HCT116 (cell line): Measurements from ENCODE around the gene SEMA4D. TPM values are rescaled to one million over a fixed set of nuclear protein-coding genes. Genes with fewer than 3 reads are reported as not detected.

Source experiments
- ATAC-seq: fragments of 200-7000 bp; cut with Tn5 transposase; 2 replicates; pipeline ENCODE4 v1.9.1; 2020; ENCODE audit warnings: mild to moderate bottlenecking, moderate library complexity
- BruUV-seq: library from RNA; stranded (reverse); fragments of 400-500 nt; replicated peaks from 2 replicates; lab custom pipeline; 2021; lab: Mats Ljungman, UMichigan
- CTCF ChIA-PET: fragments of 300-600 bp; sonication (Branson Sonifier 250); formaldehyde crosslinking; loops from one replicate; lab custom pipeline; 2021; ENCODE audit warnings: antibody characterized with exemption; lab: Charles Lee
- POLR2A ChIA-PET: fragments of 300-600, 350-600 bp; sonication (Branson Sonifier 250); formaldehyde crosslinking; loops from one replicate; lab custom pipeline; 2021; ENCODE audit warnings: antibody characterized with exemption; lab: Charles Lee
- RAD21 ChIA-PET, 2 experiments: fragments of 300-600 bp; sonication (Branson Sonifier 250); formaldehyde crosslinking; loops; one replicate each; lab custom pipeline; 2023; ENCODE audit warnings: low total read pairs in 2 of 2; ENCODE audit not compliant: uncharacterized antibody in 2 of 2, unreplicated experiment in 2 of 2, low non-redundant PET in 1 of 2; lab: Charles Lee
- DNase-seq: peaks from one replicate; pipeline ENCODE4 v3.0.0-alpha.2; 2010; ENCODE audit warnings: low read depth, low spot score
- H2AFZ ChIP-seq: fragments of 200-600 bp; shearing (Covaris generic), sonication (generic); 2 replicates; pipeline ENCODE4 v1.6.1; 2017; ENCODE audit warnings: low read depth, mixed run types, mixed read lengths, antibody characterized with exemption, low read length; ENCODE audit not compliant: poor library complexity, severe bottlenecking
- H3K27ac ChIP-seq: 2 replicates; pipeline ENCODE4 v1.5.1; 2012; ENCODE audit warnings: low read depth, low read length
- H3K27me3 ChIP-seq: fragments of 200-600 bp; sonication (generic); 2 replicates; pipeline ENCODE4 v1.6.1; 2016; ENCODE audit warnings: mixed run types, low read length, mixed read lengths; ENCODE audit not compliant: insufficient read depth
- H3K36me3 ChIP-seq, 2 experiments: fragments of 200-500 bp in 1 of 2; fragments of 200-600 bp in 1 of 2; sonication (Bioruptor generic) in 1 of 2; sonication (generic) in 1 of 2; 2 replicates each; pipeline versions ENCODE4 v1.5.1 to v1.6.1; 2014 to 2016; ENCODE audit warnings: low read length in 2 of 2, inconsistent platforms in 1 of 2, mixed read lengths in 1 of 2, mixed run types in 1 of 2; ENCODE audit not compliant: insufficient read depth in 2 of 2, control insufficient read depth in 1 of 2
- H3K4me1 ChIP-seq, 2 experiments: fragments of 200-600 bp in 1 of 2; sonication (generic) in 1 of 2; 2 replicates each; pipeline versions ENCODE4 v1.5.1 to v1.6.1; 2012 to 2017; ENCODE audit warnings: low read length in 2 of 2, inconsistent platforms in 1 of 2, mild to moderate bottlenecking in 1 of 2, mixed read lengths in 1 of 2, mixed run types in 1 of 2, moderate library complexity in 1 of 2; ENCODE audit not compliant: insufficient read depth in 2 of 2, control insufficient read depth in 1 of 2
- H3K4me2 ChIP-seq: fragments of 200-600 bp; sonication (generic); 2 replicates; pipeline ENCODE4 v1.6.1; 2017; ENCODE audit warnings: mixed run types, low read length, mixed read lengths
- H3K4me3 ChIP-seq, 2 experiments: fragments of 200-600 bp in 1 of 2; sonication (generic) in 1 of 2; replicated peaks in 1 of 2; 2 replicates each; pipeline ENCODE4 v1.5.1; 2011 to 2016; ENCODE audit warnings: low read length in 2 of 2, control low read depth in 1 of 2, low read depth in 1 of 2, mild to moderate bottlenecking in 1 of 2, mixed read lengths in 1 of 2, mixed run types in 1 of 2
- H3K79me2 ChIP-seq: fragments of 200-600 bp; sonication (generic); 2 replicates; pipeline ENCODE4 v1.6.1; 2017; ENCODE audit warnings: mild to moderate bottlenecking, mixed run types, low read length, moderate library complexity, mixed read lengths; ENCODE audit not compliant: insufficient read depth
- H3K9ac ChIP-seq: fragments of 200-600 bp; sonication (generic); 2 replicates; pipeline ENCODE4 v1.6.1; 2016; ENCODE audit warnings: low read length, mixed read lengths
- H3K9me2 ChIP-seq: fragments of 200-600 bp; sonication (generic), shearing (Covaris generic); 2 replicates; pipeline ENCODE4 v1.6.1; 2017; ENCODE audit warnings: mixed run types, mild to moderate bottlenecking, moderate library complexity; ENCODE audit not compliant: insufficient read depth
- H3K9me3 ChIP-seq, 2 experiments: fragments of 200-500 bp in 1 of 2; fragments of 200-600 bp in 1 of 2; sonication (Bioruptor generic) in 1 of 2; sonication (generic) in 1 of 2; 2 replicates each; pipeline ENCODE4 v1.6.1; 2014 to 2017; ENCODE audit warnings: low read length in 2 of 2, mixed read lengths in 2 of 2, inconsistent platforms in 1 of 2, low read depth in 1 of 2, mild to moderate bottlenecking in 1 of 2, mixed run types in 1 of 2, moderate library complexity in 1 of 2; ENCODE audit not compliant: control insufficient read depth in 1 of 2, insufficient read depth in 1 of 2
- H4K20me1 ChIP-seq: fragments of 200-600 bp; sonication (generic), shearing (Covaris generic); 2 replicates; pipeline ENCODE4 v1.6.1; 2017; ENCODE audit warnings: mixed run types, mild to moderate bottlenecking, moderate library complexity; ENCODE audit not compliant: insufficient read depth
- CBX3 ChIP-seq: IDR thresholded peaks from 2 replicates; pipeline ENCODE4 v1.6.1; 2012; ENCODE audit warnings: low read depth
- CEBPB ChIP-seq: IDR thresholded peaks from 2 replicates; pipeline ENCODE4 v1.6.1; 2012; ENCODE audit warnings: low read depth
- CTCF ChIP-seq, 3 experiments: fragments of 200-600 bp in 1 of 3; sonication (generic) in 1 of 3; IDR thresholded peaks in 2 of 3; conservative IDR thresholded peaks in 1 of 3; 2 replicates each; pipeline ENCODE4 v1.5.1; 2012 to 2017; ENCODE audit warnings: low read depth in 2 of 3, low read length in 2 of 3, antibody characterized with exemption in 1 of 3, borderline replicate concordance in 1 of 3, control low read depth in 1 of 3, mild to moderate bottlenecking in 1 of 3, mixed read lengths in 1 of 3, mixed run types in 1 of 3, moderate library complexity in 1 of 3; ENCODE audit not compliant: insufficient read depth in 1 of 3
- EGR1 ChIP-seq: IDR thresholded peaks from 2 replicates; pipeline ENCODE4 v1.6.1; 2012; ENCODE audit warnings: low read depth
- ELF1 ChIP-seq: IDR thresholded peaks from 2 replicates; pipeline ENCODE4 v1.6.1; 2012; ENCODE audit warnings: low read depth, borderline replicate concordance
- EZH2 ChIP-seq: fragments of 200-600 bp; sonication (generic); IDR thresholded peaks from 2 replicates; pipeline ENCODE4 v1.6.1; 2017; ENCODE audit warnings: antibody characterized with exemption, mixed run types
- EZH2phosphoT487 ChIP-seq: fragments of 200-600 bp; IDR thresholded peaks from 2 replicates; pipeline ENCODE4 v1.6.1; 2018; ENCODE audit warnings: antibody characterized with exemption, borderline replicate concordance
- FOSL1 ChIP-seq: IDR thresholded peaks from 2 replicates; pipeline ENCODE4 v1.6.1; 2012; ENCODE audit warnings: low read depth
- JUND ChIP-seq: IDR thresholded peaks from 2 replicates; pipeline ENCODE4 v1.6.1; 2012
- MAX ChIP-seq: IDR thresholded peaks from 2 replicates; pipeline ENCODE4 v1.6.1; 2012
- SIN3A ChIP-seq: IDR thresholded peaks from 2 replicates; pipeline ENCODE4 v1.6.1; 2012; ENCODE audit warnings: low read depth
- SP1 ChIP-seq: IDR thresholded peaks from 2 replicates; pipeline ENCODE4 v1.6.1; 2012; ENCODE audit warnings: low read depth
- TCF7L2 ChIP-seq: IDR thresholded peaks from 2 replicates; pipeline ENCODE4 v1.7.0; 2011; ENCODE audit warnings: borderline replicate concordance, inconsistent platforms; ENCODE audit not compliant: insufficient read depth, insufficient read length; ENCODE audit errors: extremely low read depth
- ZBTB33 ChIP-seq: IDR thresholded peaks from 2 replicates; pipeline ENCODE4 v1.6.1; 2011; ENCODE audit warnings: mild to moderate bottlenecking, low read length, moderate library complexity; ENCODE audit not compliant: insufficient replicate concordance; ENCODE audit errors: extremely low read depth
- ZNF274 ChIP-seq: fragments of 200-500 bp; sonication (Bioruptor generic); IDR thresholded peaks from 2 replicates; pipeline ENCODE4 v1.6.1; 2014; ENCODE audit warnings: mild to moderate bottlenecking, low read depth, low read length, inconsistent platforms
- intact Hi-C: fragments of 100-400 bp; cut with micrococcal nuclease; formaldehyde crosslinking; loops from 2 replicates; pipeline ENCODE4 v1.10.0; 2022
- total RNA-seq: library from RNA; stranded (reverse); gene quantifications from one replicate; pipeline ENCODE4 v1.2.1, GENCODE V29; 2021; ENCODE audit not compliant: unreplicated experiment

The SEMA4D gene
- total RNA-seq, 1 experiment from 2014 or later, result 32.0 TPM

- Histone ChIP-seq H3K4me1 (peaks cover 0 to 5% of the 10 kb centered on the region in 2 experiments; a peak in 1 of 4 replicates), H3K27me3 (no peaks in the 10 kb centered on the region), H3K27ac (no peak overlapping the region), H3K36me3 (no peaks in the 10 kb centered on the region), H3K4me2 (no peak overlapping the region), H3K9me2 (no peaks in the 10 kb centered on the region)
- DNase-seq, result no peak
- ChIA-PET POLR2A (no interaction called here), RAD21 (no interaction called here)
- ATAC-seq, result no peak
- TF ChIP-seq ZNF274, result no peak
- TF ChIP-seq, all 23 proteins: peak for 0
- H3K9ac ChIP-seq, result no peak overlapping the region
- intact Hi-C loops, result no loop called here
- H2AFZ ChIP-seq, result no peak overlapping the region
- CTCF ChIA-PET, result no interaction called here
- H3K79me2 ChIP-seq, result no peaks in the 10 kb centered on the region; the same call in 1 of the 2 replicates
- no peaks in the 10 kb centered on the region for H3K9me3 ChIP-seq
- H4K20me1 ChIP-seq, result no peaks in the 10 kb centered on the region
- H3K4me3 ChIP-seq, result no peak overlapping the region
- no TSS peak for BruUV-seq
These were observed 39.0 kb downstream of the SEMA4D start for GRCh38 chr9:89458768-89459496.

GRCh38 chr9:89457376-89457855 is 40.5 kb downstream of the SEMA4D start:
- H3K9ac ChIP-seq, result no peak overlapping the region
- no peak overlapping the region for H3K4me3 ChIP-seq
- POLR2A ChIA-PET, result no interaction called here
- DNase-seq (no peak), ATAC-seq (no peak)
- H3K4me2 ChIP-seq, result no peak overlapping the region
- no peak overlapping the region for H3K27ac ChIP-seq
- no peaks in the 10 kb centered on the region for H3K9me3 ChIP-seq
- H3K36me3 ChIP-seq, result no peaks in the 10 kb centered on the region
- no peaks in the 10 kb centered on the region for H4K20me1 ChIP-seq
- no peak for TF ChIP-seq SP1
- TF ChIP-seq CEBPB, result no peak
- no peak for TF ChIP-seq TCF7L2
- TF ChIP-seq EZH2, result no peak
- TF ChIP-seq FOSL1, result no peak
- no peak for TF ChIP-seq ZBTB33
- TF ChIP-seq ELF1, result no peak
- TF ChIP-seq CBX3, result no peak
- TF ChIP-seq EZH2phosphoT487, result no peak
- TF ChIP-seq JUND, result no peak
- TF ChIP-seq SIN3A, result no peak
- TF ChIP-seq EGR1, result no peak
- no peak for TF ChIP-seq MAX
- no peak for TF ChIP-seq ZNF274
- no peak for TF ChIP-seq CTCF (IDR thresholded peaks at IDR 0.05 in 2 of 3, conservative IDR thresholded peaks at IDR 0.05 in 1 of 3; ENCODE audit: borderline replicate concordance in 1 of 3, insufficient read depth in 1 of 3, low read depth in 2 of 3, low read length in 2 of 3)
- TF ChIP-seq, all 23 proteins: peak for 0
- RAD21 ChIA-PET, result no interaction called here
- BruUV-seq, result no TSS peak
- no peaks in the 10 kb centered on the region; the same call in 1 of the 2 replicates for H3K79me2 ChIP-seq
- H2AFZ ChIP-seq, result no peak overlapping the region
- peaks cover 0 to 5% of the 10 kb centered on the region in 2 experiments; a peak in 1 of 4 replicates for H3K4me1 ChIP-seq
- intact Hi-C loops, result no loop called here
- H3K27me3 ChIP-seq, result no peaks in the 10 kb centered on the region
- CTCF ChIA-PET, result no interaction called here
- H3K9me2 ChIP-seq, result no peaks in the 10 kb centered on the region
